ENCODE measurements around the gene EPHX1. TPM values are rescaled to one million over a fixed set of nuclear protein-coding genes. Genes with fewer than 3 reads are reported as not detected.

The EPHX1 gene
- total and polyA plus RNA-seq, 10 of the 15 experiments (the other 5 are each of a cell fraction or from before 2014, with no cell fraction given), result 0.33 to 2.9 (median 0.78) TPM; not detected in 2

DNA sequence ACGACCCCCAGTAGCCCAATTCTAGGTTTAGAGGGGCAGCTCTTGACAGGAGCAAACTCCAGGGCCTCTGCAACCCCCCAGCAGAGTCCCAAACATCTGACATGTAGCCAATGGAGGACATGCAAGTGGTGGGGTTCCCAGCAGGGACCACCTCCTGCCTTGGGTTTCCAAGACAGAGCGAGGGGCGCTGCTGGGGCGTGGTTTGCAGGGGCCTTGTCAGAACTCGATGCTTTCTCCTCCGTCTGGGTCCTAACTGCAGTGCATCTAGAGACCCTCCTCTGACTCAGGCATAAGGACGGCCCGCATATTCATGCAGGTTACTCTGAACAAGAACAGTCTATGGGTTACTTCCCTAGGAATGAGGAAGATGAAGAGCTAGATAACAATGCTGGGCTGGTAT, 17.2 kb downstream of the EPHX1 start:
- ChIA-PET SMC1A (ENCODE audit: uncharacterized antibody, unreplicated experiment) (no interaction called here), RAD21 (ENCODE audit: unreplicated experiment) (no interaction called here), POLR2A (no interaction called here), CTCF (no interaction called here)
- no peak for TF ChIP-seq SMARCA5 (IDR thresholded peaks at IDR 0.05)
- BruUV-seq (replicated peaks), result no TSS peak
- H2AFZ ChIP-seq (ENCODE audit: control insufficient read depth, low read depth, low read length), result no peak overlapping the region
- ATAC-seq (no peak), DNase-seq (ENCODE audit: low read depth, low spot score) (no peak), FAIRE-seq (no peak)
- H3K4me2 ChIP-seq (ENCODE audit: control insufficient read depth, insufficient read depth), result no peak overlapping the region
- H3K79me2 ChIP-seq (ENCODE audit: control insufficient read depth, insufficient read depth, low read length), result no peaks in the 10 kb centered on the region
- WGBS (ENCODE audit: insufficient coverage, insufficient replicate concordance, low lambda C conversion rate, missing lambda C conversion rate), result 38% methylated on average over 8 of the region's 8 CpGs
- intact Hi-C loops (cut with micrococcal nuclease; ENCODE audit: unreplicated experiment), result no loop called here
- no peaks in the 10 kb centered on the region for H3K4me1 ChIP-seq (ENCODE audit: control insufficient read depth, insufficient read depth, low read length)
- H3K9ac ChIP-seq (ENCODE audit: control insufficient read depth, insufficient read depth, low read length), result no peak overlapping the region
- H3K27me3 ChIP-seq (replicated peaks in 1 of 2; ENCODE audit: control insufficient read depth in 2 of 2, insufficient read depth in 2 of 2, low read length in 1 of 2), result no peaks in the 10 kb centered on the region
- H3K4me3 ChIP-seq, result no peak overlapping the region
- no peaks in the 10 kb centered on the region for H3K36me3 ChIP-seq (ENCODE audit: control insufficient read depth in 2 of 2, insufficient read depth in 2 of 2, low read length in 1 of 2)
- H4K20me1 ChIP-seq (ENCODE audit: control insufficient read depth, insufficient read depth), result no peaks in the 10 kb centered on the region
- H3K27ac ChIP-seq (ENCODE audit: control insufficient read depth, insufficient read depth), result no peak overlapping the region
- in situ Hi-C loops (cut with MboI), result no loop called here
- no peaks in the 10 kb centered on the region for H3K9me3 ChIP-seq (replicated peaks; ENCODE audit: control insufficient read depth, insufficient read depth, low read length)

DNA sequence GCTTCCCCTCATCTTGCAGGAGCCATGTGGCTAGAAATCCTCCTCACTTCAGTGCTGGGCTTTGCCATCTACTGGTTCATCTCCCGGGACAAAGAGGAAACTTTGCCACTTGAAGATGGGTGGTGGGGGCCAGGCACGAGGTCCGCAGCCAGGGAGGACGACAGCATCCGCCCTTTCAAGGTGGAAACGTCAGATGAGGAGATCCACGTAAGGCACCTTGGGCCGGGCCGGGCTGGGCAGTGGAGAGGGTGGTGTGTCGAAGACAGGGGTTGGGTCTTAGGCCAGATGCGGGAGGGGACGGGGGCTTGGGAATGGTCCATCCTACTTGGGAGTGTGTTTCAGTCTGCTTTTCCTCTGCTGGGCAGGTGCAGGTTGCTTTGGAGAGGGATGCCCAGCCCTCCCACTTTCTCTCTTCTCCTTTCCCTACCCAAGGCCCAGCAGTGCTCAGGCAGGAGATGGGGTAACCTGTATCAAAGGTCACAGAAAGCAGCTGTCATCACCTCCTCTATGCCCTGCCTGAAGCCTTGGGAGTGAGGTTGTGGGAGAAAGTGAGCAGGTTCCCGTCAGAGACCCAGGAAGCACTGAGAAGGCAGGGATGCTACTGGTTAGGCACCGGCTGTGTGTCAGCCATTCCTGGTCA, 18.9 kb downstream of the EPHX1 start:
- intact Hi-C loops (cut with micrococcal nuclease; ENCODE audit: unreplicated experiment) (no loop called here), in situ Hi-C loops (cut with MboI) (no loop called here)
- ChIA-PET RAD21 (ENCODE audit: unreplicated experiment) (no interaction called here), SMC1A (ENCODE audit: uncharacterized antibody, unreplicated experiment) (no interaction called here), POLR2A (no interaction called here), CTCF (no interaction called here)
- H2AFZ ChIP-seq (ENCODE audit: control insufficient read depth, low read depth, low read length), result no peak overlapping the region
- 60% methylated on average over 14 of the region's 14 CpGs for WGBS (ENCODE audit: insufficient coverage, insufficient replicate concordance, low lambda C conversion rate, missing lambda C conversion rate)
- no peak overlapping the region for H3K9ac ChIP-seq (ENCODE audit: control insufficient read depth, insufficient read depth, low read length)
- no peak for ATAC-seq
- no TSS peak for BruUV-seq (replicated peaks)
- H3K4me3 ChIP-seq, result no peak overlapping the region
- H4K20me1 ChIP-seq (ENCODE audit: control insufficient read depth, insufficient read depth), result no peaks in the 10 kb centered on the region
- no peaks in the 10 kb centered on the region for H3K79me2 ChIP-seq (ENCODE audit: control insufficient read depth, insufficient read depth, low read length)
- H3K36me3 ChIP-seq (ENCODE audit: control insufficient read depth in 2 of 2, insufficient read depth in 2 of 2, low read length in 1 of 2), result no peaks in the 10 kb centered on the region
- no peaks in the 10 kb centered on the region for H3K9me3 ChIP-seq (replicated peaks; ENCODE audit: control insufficient read depth, insufficient read depth, low read length)
- no peak overlapping the region for H3K27ac ChIP-seq (ENCODE audit: control insufficient read depth, insufficient read depth)
- H3K4me1 ChIP-seq (ENCODE audit: control insufficient read depth, insufficient read depth, low read length), result no peaks in the 10 kb centered on the region
- H3K27me3 ChIP-seq (replicated peaks in 1 of 2; ENCODE audit: control insufficient read depth in 2 of 2, insufficient read depth in 2 of 2, low read length in 1 of 2), result no peaks in the 10 kb centered on the region
- no peak for FAIRE-seq
- no peak overlapping the region for H3K4me2 ChIP-seq (ENCODE audit: control insufficient read depth, insufficient read depth)
- no peak for DNase-seq (ENCODE audit: low read depth, low spot score)
- TF ChIP-seq, protein P1, sequence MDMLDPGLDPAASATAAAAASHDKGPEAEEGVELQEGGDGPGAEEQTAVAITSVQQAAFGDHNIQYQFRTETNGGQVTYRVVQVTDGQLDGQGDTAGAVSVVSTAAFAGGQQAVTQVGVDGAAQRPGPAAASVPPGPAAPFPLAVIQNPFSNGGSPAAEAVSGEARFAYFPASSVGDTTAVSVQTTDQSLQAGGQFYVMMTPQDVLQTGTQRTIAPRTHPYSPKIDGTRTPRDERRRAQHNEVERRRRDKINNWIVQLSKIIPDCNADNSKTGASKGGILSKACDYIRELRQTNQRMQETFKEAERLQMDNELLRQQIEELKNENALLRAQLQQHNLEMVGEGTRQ (IDR thresholded peaks at IDR 0.05; ENCODE audit: borderline replicate concordance, low read depth, low read length), result no peak
- TF ChIP-seq NFXL1 (IDR thresholded peaks at IDR 0.05; ENCODE audit: borderline replicate concordance) (no peak), EED (IDR thresholded peaks at IDR 0.05; ENCODE audit: low read depth) (no peak), NR2C1 (IDR thresholded peaks at IDR 0.05) (no peak), MYB (IDR thresholded peaks at IDR 0.05; ENCODE audit: borderline replicate concordance, low read depth, low read length) (no peak), MYC (IDR thresholded peaks at IDR 0.05; ENCODE audit: insufficient read depth, insufficient read length, insufficient replicate concordance, low read length, severe bottlenecking) (no peak), MTA3 (IDR thresholded peaks at IDR 0.05; ENCODE audit: borderline replicate concordance, low read length) (no peak)
- TF ChIP-seq, protein P2, sequence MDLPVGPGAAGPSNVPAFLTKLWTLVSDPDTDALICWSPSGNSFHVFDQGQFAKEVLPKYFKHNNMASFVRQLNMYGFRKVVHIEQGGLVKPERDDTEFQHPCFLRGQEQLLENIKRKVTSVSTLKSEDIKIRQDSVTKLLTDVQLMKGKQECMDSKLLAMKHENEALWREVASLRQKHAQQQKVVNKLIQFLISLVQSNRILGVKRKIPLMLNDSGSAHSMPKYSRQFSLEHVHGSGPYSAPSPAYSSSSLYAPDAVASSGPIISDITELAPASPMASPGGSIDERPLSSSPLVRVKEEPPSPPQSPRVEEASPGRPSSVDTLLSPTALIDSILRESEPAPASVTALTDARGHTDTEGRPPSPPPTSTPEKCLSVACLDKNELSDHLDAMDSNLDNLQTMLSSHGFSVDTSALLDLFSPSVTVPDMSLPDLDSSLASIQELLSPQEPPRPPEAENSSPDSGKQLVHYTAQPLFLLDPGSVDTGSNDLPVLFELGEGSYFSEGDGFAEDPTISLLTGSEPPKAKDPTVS (IDR thresholded peaks at IDR 0.05; ENCODE audit: low read depth, low read length), result no peak
- TF ChIP-seq, protein P3, sequence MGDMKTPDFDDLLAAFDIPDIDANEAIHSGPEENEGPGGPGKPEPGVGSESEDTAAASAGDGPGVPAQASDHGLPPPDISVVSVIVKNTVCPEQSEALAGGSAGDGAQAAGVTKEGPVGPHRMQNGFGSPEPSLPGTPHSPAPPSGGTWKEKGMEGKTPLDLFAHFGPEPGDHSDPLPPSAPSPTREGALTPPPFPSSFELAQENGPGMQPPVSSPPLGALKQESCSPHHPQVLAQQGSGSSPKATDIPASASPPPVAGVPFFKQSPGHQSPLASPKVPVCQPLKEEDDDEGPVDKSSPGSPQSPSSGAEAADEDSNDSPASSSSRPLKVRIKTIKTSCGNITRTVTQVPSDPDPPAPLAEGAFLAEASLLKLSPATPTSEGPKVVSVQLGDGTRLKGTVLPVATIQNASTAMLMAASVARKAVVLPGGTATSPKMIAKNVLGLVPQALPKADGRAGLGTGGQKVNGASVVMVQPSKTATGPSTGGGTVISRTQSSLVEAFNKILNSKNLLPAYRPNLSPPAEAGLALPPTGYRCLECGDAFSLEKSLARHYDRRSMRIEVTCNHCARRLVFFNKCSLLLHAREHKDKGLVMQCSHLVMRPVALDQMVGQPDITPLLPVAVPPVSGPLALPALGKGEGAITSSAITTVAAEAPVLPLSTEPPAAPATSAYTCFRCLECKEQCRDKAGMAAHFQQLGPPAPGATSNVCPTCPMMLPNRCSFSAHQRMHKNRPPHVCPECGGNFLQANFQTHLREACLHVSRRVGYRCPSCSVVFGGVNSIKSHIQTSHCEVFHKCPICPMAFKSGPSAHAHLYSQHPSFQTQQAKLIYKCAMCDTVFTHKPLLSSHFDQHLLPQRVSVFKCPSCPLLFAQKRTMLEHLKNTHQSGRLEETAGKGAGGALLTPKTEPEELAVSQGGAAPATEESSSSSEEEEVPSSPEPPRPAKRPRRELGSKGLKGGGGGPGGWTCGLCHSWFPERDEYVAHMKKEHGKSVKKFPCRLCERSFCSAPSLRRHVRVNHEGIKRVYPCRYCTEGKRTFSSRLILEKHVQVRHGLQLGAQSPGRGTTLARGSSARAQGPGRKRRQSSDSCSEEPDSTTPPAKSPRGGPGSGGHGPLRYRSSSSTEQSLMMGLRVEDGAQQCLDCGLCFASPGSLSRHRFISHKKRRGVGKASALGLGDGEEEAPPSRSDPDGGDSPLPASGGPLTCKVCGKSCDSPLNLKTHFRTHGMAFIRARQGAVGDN (IDR thresholded peaks at IDR 0.05), result no peak
